GM23248 (cell line): Measurements from ENCODE around the gene MYO10.

Experiments used
- EZH2 ChIP-seq: fragments of 200-600 bp; sonication (generic); IDR thresholded peaks from 2 replicates; pipeline ENCODE4 v1.6.1; 2018; ENCODE audit warnings: antibody characterized with exemption, mild to moderate bottlenecking; ENCODE audit not compliant: insufficient read depth, poor library complexity, severe bottlenecking
- EZH2phosphoT487 ChIP-seq: fragments of 200-600 bp; sonication (generic); IDR thresholded peaks from 2 replicates; pipeline ENCODE4 v1.6.1; 2018; ENCODE audit warnings: antibody characterized with exemption, moderate library complexity, mild to moderate bottlenecking, low read depth; ENCODE audit not compliant: insufficient read depth

DNA sequence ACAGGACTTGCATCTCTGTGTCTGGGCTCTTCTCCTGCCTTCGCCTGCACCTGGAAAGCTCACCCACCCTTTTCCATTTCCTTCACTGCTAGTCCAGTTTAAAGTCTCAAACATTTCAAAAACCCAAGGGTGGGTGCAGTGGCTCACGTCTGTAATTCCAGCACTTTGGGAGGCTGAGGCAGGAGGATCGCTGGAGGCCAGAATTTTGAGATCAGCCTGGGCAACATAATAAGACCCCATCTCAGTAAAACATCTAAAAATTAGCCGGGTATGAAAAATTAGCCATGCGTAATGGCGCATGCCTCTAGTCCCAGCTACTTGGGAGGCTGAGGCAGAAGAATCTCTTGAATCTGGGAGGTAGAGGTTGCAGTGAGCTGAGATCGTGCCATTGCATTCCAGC lies 179.4 kb downstream of the MYO10 start:
- TF ChIP-seq EZH2phosphoT487, result no peak
- TF ChIP-seq EZH2, result no peak
